Loucy (cell line): ENCODE results near the gene OGFOD3.

Experiments
- H2AFZ ChIP-seq: fragments of 200-600 bp; sonication (generic); 2 replicates; pipeline ENCODE4 v1.6.0; 2016; ENCODE audit warnings: antibody characterized with exemption, mild to moderate bottlenecking, low read length, moderate library complexity
- H3F3A ChIP-seq: fragments of 200-600 bp; 2 replicates; pipeline ENCODE4 v1.6.0; 2016; ENCODE audit warnings: antibody characterized with exemption, low read depth, mild to moderate bottlenecking
- H3K27me3 ChIP-seq: fragments of 200-600 bp; sonication (generic); 2 replicates; pipeline ENCODE4 v1.6.1; 2014; ENCODE audit warnings: low read length, mild to moderate bottlenecking; ENCODE audit not compliant: insufficient read depth, poor library complexity, severe bottlenecking
- H3K36me3 ChIP-seq: fragments of 200-600 bp; sonication (generic); 2 replicates; pipeline ENCODE4 v1.6.1; 2016; ENCODE audit warnings: low read length; ENCODE audit not compliant: insufficient read depth
- H3K4me1 ChIP-seq: fragments of 200-600 bp; sonication (generic); 2 replicates; pipeline ENCODE4 v1.5.1; 2014; ENCODE audit warnings: low read length, mild to moderate bottlenecking; ENCODE audit not compliant: insufficient read depth, poor library complexity, severe bottlenecking
- H3K4me2 ChIP-seq: fragments of 200-600 bp; sonication (generic); 2 replicates; pipeline ENCODE4 v1.6.0; 2014; ENCODE audit warnings: antibody characterized with exemption, low read length, low read depth, mild to moderate bottlenecking; ENCODE audit not compliant: poor library complexity, severe bottlenecking
- H3K4me3 ChIP-seq: fragments of 200-600 bp; sonication (generic); 2 replicates; pipeline ENCODE4 v1.5.1; 2014; ENCODE audit warnings: low read length, mild to moderate bottlenecking, mixed read lengths; ENCODE audit not compliant: poor library complexity, severe bottlenecking
- H3K79me2 ChIP-seq: fragments of 200-600 bp; sonication (generic); 2 replicates; pipeline ENCODE4 v1.6.1; 2014; ENCODE audit warnings: low read length; ENCODE audit not compliant: insufficient read depth
- H3K9ac ChIP-seq: fragments of 200-600 bp; sonication (generic); 2 replicates; pipeline ENCODE4 v1.6.0; 2014; ENCODE audit warnings: mild to moderate bottlenecking, low read depth, low read length, moderate library complexity; ENCODE audit not compliant: poor library complexity, severe bottlenecking
- H3K9me2 ChIP-seq: fragments of 200-600 bp; sonication (generic); replicated peaks from 2 replicates; pipeline ENCODE4 v1.6.1; 2016; ENCODE audit warnings: low read depth, low read length, mixed read lengths
- H3K9me3 ChIP-seq: fragments of 200-600 bp; sonication (generic); 2 replicates; pipeline ENCODE4 v1.6.1; 2014; ENCODE audit warnings: mild to moderate bottlenecking, antibody characterized with exemption, low read length, low read depth; ENCODE audit not compliant: insufficient read depth
- H4K20me1 ChIP-seq: fragments of 200-600 bp; sonication (generic); 2 replicates; pipeline ENCODE4 v1.6.0; 2014; ENCODE audit warnings: antibody characterized with exemption, low read length, mild to moderate bottlenecking; ENCODE audit not compliant: insufficient read depth, poor library complexity, severe bottlenecking
- CTCF ChIP-seq: fragments of 200-600 bp; sonication (generic); conservative IDR thresholded peaks from 2 replicates; pipeline ENCODE4 v1.5.1; 2014; ENCODE audit warnings: mild to moderate bottlenecking, antibody characterized with exemption, low read length
- EZH2phosphoT487 ChIP-seq: fragments of 200-600 bp; IDR thresholded peaks from 2 replicates; pipeline ENCODE4 v1.6.1; 2018; ENCODE audit warnings: antibody characterized with exemption, mild to moderate bottlenecking, moderate library complexity, borderline replicate concordance

OGFOD3 gene

DNA sequence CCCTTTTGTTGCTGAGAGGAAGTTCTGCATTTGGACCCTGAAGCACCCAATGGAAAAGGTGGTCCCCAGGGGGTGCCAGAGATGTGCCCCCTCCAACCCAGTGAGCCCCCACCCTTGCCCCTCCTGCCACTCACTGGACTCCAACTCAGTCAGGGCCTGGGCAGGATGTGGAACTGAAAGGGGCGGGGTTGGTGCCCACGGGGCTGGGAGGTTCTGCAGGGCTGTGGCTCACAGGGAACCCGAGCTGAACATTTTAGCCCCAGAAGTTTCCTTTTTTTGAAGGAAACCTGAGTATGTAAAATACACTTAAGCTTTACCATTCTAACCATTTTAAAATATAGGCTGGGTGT is 15.8 kb upstream of the OGFOD3 start:
- Histone ChIP-seq H3K4me3 (peak overlapping the region; percentile 37), H4K20me1 (no peaks in the 10 kb centered on the region), H3K4me1 (peaks cover 48% of the 10 kb centered on the region), H3K9me2 (no peaks in the 10 kb centered on the region), H3K27me3 (no peaks in the 10 kb centered on the region), H3K4me2 (peak overlapping the region; percentile 65), H3K36me3 (no peaks in the 10 kb centered on the region), H3K9me3 (no peaks in the 10 kb centered on the region), H2AFZ (no peak overlapping the region), H3F3A (peaks cover 2% of the 10 kb centered on the region; the same call in 1 of the 2 replicates), H3K79me2 (no peaks in the 10 kb centered on the region), H3K9ac (peak overlapping the region; percentile 44)
- TF ChIP-seq EZH2phosphoT487 (no peak), CTCF (no peak)

GRCh38 chr17:82433560-82434215 is 15.3 kb upstream of the OGFOD3 start:
- peaks cover 52% of the 10 kb centered on the region for H3K4me1 ChIP-seq
- peaks cover 3% of the 10 kb centered on the region; the same call in 1 of the 2 replicates for H3F3A ChIP-seq
- H3K27me3 ChIP-seq = no peaks in the 10 kb centered on the region
- TF ChIP-seq EZH2phosphoT487 (no peak), CTCF (no peak)
- no peak overlapping the region for H3K4me3 ChIP-seq
- no peak overlapping the region for H3K9ac ChIP-seq
- H2AFZ ChIP-seq = no peak overlapping the region
- H3K36me3 ChIP-seq = no peaks in the 10 kb centered on the region
- H3K9me2 ChIP-seq = no peaks in the 10 kb centered on the region
- no peaks in the 10 kb centered on the region for H4K20me1 ChIP-seq
- no peak overlapping the region for H3K4me2 ChIP-seq
- no peaks in the 10 kb centered on the region for H3K9me3 ChIP-seq
- H3K79me2 ChIP-seq = peaks cover 1% of the 10 kb centered on the region

DNA sequence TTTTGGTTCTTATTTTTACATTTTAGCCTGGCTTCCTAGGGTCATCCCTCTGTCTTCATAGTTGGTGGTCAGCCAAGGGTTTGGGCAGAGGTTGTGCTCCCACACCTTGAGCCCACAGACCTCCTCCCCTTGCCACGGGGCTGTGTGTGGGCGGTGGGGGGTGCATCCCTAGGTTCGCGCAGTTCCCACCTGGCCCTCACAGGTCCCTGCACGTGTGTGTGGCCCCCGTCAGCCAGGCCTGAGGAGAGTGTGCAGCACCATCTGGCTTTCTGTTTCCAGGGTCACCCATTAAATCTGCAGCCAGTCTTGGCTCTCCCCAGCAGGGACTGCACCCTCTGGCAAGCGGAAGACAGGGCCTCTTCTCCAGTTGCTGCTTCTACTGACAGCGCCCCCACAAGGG is 13.6 kb upstream of the OGFOD3 start:
- no peak overlapping the region for H3K4me3 ChIP-seq
- no peaks in the 10 kb centered on the region for H3K9me3 ChIP-seq
- H3K79me2 ChIP-seq = peaks cover 16% of the 10 kb centered on the region
- H3K9ac ChIP-seq = peak overlapping the region; percentile 32
- H3K27me3 ChIP-seq = no peaks in the 10 kb centered on the region
- no peaks in the 10 kb centered on the region for H3K36me3 ChIP-seq
- no peak overlapping the region for H2AFZ ChIP-seq
- H3K9me2 ChIP-seq = no peaks in the 10 kb centered on the region
- H3F3A ChIP-seq = peaks cover 7% of the 10 kb centered on the region; the same call in 1 of the 2 replicates
- H4K20me1 ChIP-seq = no peaks in the 10 kb centered on the region
- no peak overlapping the region for H3K4me2 ChIP-seq
- H3K4me1 ChIP-seq = peaks cover 59% of the 10 kb centered on the region
- TF ChIP-seq CTCF (0 out of 2 replicates have a peak, but pooled peaks have one; percentile 9), EZH2phosphoT487 (no peak)
